Fibroblast of lung (primary cell): Measurements from ENCODE around the gene RSPH3.

ENCODE experiments used
- EZH2 ChIP-seq: IDR thresholded peaks from 2 replicates; pipeline ENCODE4 v1.5.1; 2012; ENCODE audit warnings: low read length, control low read depth, mild to moderate bottlenecking; ENCODE audit errors: missing control alignments
- TF ChIP-seq, protein P1 (sequence below), 2 donors: IDR thresholded peaks in 1 of 2; conservative IDR thresholded peaks in 1 of 2; 1 replicate in 1 of 2; 2 replicates in 1 of 2; pipeline ENCODE4 v1.5.1; 2011 to 2012; ENCODE audit warnings: low read length in 2 of 2, control low read depth in 1 of 2, inconsistent platforms in 1 of 2, low read depth in 1 of 2, mild to moderate bottlenecking in 1 of 2

DNA sequence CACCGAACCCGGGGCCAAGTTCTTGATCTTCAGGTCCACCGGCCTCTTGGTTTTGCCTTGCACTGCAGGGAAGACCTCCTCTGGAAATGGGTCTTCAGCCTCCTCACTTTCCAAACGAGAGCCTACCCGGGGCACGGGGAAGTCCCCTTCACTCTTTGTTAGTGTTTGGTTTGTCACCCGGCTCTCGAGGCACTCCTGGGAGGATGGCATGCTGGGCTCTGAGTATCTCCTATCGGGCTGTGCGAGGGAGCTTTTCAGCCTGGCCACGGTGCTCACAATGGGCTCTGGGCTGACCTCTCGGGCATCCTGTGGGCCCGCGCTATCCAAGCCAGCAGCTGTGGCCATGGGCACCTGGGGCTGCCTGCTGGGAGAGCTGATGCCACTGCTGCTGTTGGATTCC, 36.7 kb upstream of the RSPH3 start:
- TF ChIP-seq EZH2 = no peak
- TF ChIP-seq, protein P1, sequence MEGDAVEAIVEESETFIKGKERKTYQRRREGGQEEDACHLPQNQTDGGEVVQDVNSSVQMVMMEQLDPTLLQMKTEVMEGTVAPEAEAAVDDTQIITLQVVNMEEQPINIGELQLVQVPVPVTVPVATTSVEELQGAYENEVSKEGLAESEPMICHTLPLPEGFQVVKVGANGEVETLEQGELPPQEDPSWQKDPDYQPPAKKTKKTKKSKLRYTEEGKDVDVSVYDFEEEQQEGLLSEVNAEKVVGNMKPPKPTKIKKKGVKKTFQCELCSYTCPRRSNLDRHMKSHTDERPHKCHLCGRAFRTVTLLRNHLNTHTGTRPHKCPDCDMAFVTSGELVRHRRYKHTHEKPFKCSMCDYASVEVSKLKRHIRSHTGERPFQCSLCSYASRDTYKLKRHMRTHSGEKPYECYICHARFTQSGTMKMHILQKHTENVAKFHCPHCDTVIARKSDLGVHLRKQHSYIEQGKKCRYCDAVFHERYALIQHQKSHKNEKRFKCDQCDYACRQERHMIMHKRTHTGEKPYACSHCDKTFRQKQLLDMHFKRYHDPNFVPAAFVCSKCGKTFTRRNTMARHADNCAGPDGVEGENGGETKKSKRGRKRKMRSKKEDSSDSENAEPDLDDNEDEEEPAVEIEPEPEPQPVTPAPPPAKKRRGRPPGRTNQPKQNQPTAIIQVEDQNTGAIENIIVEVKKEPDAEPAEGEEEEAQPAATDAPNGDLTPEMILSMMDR (conservative IDR thresholded peaks at IDR 0.05 in 1 of 2, IDR thresholded peaks at IDR 0.05 in 1 of 2; ENCODE audit: low read depth in 1 of 2, low read length in 2 of 2) = no peak
